ENCODE data around the gene LRRC53.

LRRC53 gene

DNA sequence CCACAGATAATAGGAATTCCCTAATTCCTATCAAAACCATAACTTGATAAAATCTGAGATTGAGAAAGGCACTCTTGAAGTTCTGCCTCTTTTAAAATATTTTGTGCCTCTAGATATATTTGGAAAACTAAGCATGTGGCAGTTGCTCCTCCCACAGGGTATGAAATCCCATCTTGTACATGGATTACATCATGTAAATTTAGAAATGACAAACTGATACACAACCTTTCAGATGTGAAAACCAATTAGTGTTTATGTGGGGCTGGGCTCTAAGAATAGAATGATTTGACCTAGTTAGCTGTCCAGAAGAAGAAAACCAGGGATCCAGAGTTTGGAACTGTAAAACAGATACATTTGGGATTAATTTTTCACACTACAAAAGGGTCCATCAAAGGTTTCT is 15.7 kb downstream of the LRRC53 start:
- no peak for DNase-seq (ENCODE audit: low spot score)

GRCh38 chr1:74486036-74486435 is 26.4 kb downstream of the LRRC53 start:
- no peak for DNase-seq (ENCODE audit: low spot score)

GRCh38 chr1:74485622-74486021 is 26.8 kb downstream of the LRRC53 start:
- no peak for DNase-seq (ENCODE audit: low spot score)

GRCh38 chr1:74481607-74482006 is 30.8 kb downstream of the LRRC53 start:
- DNase-seq (ENCODE audit: low spot score), result no peak

- DNase-seq (ENCODE audit: low spot score), result no peak
Observed at GRCh38 chr1:74480068-74480467, 32.3 kb downstream of the LRRC53 start.

DNA sequence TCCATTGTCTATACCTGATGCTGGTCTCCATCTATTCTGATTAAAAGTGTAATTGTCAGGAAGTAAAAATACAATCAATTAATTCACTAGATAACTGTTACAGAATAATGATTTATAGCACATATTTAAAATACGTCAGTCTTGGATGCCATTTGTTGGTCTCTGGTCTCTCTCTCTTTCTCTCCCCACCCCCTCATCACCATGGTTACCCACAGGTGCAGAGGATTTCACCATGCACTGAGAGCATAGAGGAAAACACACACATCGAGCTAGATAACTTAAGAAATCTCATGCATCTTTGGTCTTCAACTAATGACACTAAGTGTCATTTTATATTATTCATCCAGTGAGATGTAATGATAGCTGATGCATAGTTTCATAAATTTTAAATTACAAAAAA is 33.4 kb downstream of the LRRC53 start:
- DNase-seq (ENCODE audit: low spot score), result no peak

DNA sequence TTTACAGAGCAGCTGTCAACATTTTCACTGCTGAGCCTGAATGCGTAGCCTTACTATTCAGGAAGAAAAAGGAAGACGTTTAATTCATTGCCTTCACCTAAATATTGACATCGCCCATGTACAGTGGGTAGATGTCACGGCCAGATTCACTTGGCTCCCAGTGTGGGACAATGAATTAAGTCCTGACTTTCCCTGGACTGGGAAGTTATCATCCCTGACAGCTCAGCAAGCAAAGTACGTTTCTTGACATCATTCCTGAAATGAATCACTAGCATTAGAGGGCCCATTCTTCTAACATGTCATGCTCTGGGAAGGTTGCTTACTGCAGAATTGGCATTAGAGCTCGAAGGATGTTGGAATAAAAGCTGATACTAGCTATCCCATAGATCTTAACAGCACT is 37.8 kb downstream of the LRRC53 start:
- DNase-seq (ENCODE audit: low spot score), result no peak

DNA sequence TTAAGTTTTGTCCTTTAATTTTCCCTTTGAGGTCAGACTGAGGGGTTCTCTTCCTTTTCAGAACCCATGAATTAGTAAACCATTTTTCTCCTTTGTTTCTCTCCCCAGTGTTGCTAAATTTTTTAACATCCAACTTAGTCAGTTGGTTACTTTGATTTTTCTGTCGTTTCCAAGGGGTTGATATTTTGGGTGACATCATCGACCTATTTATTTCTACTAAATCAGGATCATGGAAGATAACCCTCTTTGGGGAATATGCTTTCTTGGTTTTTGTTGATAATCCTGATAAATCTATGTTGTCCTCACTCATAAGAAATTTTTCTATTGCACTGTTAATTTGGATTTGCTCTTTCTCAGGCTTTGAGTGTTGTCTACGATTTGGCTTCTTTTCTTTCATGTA is 40.9 kb downstream of the LRRC53 start:
- DNase-seq (ENCODE audit: low spot score), result no peak

DNA sequence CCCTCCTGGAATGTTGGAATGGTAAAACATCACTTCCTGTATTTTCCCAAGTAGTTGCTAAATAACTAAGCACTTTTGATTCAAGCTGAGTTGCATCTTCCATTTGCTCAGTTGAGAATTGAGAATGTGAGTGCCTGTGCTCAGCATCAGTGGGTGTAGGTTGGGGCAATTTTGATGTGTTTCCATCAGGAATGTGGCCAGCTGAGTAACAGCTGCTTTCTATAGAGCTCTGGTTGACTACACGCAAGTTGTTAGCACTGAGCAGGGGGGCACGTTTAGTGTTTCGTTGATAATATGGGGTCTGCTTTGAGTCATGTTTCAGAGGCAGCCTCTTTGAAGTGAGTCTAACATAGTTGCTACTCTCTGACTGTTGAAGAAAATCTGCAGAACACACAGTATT is 41.5 kb downstream of the LRRC53 start:
- DNase-seq (ENCODE audit: low spot score), result no peak

DNA sequence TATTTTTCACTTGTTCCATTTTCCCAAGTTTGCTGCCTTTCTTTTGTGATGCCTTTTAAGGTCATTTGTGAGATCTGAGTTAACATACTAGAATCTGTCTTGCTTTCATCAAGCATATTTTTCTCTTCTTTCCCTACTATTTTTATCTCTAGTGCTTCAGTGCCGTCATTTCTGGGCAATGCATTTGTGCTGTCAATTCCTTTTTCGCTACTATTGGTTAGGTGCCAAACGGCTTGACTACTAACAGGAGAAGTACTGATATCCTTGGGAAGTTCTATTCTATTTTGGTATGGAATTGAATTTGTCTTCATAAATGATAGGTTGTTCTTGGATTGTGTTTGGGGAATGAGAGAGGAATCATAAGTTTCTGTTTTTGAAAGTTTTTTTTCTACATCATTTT is 42.2 kb downstream of the LRRC53 start:
- DNase-seq (ENCODE audit: low spot score), result no peak

DNA sequence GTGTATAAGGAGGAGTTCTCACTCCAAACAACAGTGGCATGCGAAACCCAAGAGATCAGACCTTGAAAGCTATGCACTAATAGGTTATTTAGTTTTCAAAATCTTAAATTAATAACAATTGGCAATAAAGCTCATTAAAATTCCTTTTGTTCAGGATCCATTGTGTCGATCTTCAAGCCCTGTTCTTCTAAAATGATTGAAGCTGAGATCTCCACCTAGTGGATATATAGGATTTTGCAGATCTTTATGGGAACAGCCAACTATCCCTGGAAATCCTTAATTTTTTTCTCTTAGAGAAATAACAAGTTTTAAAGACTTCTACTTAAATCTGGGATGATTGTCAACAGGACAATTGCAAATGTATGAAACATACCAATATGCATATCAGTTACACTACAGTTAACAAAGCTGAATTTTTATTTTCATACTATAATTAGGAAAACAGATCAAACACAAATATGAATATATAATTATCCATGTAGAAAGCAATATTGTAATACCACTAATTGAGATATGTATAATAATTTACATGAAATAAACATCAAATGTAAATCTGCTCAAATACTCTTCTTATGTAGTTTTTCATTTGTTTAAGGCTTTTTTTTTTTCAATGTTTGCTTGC is 43.3 kb downstream of the LRRC53 start:
- no peak for DNase-seq (ENCODE audit: low spot score)

DNA sequence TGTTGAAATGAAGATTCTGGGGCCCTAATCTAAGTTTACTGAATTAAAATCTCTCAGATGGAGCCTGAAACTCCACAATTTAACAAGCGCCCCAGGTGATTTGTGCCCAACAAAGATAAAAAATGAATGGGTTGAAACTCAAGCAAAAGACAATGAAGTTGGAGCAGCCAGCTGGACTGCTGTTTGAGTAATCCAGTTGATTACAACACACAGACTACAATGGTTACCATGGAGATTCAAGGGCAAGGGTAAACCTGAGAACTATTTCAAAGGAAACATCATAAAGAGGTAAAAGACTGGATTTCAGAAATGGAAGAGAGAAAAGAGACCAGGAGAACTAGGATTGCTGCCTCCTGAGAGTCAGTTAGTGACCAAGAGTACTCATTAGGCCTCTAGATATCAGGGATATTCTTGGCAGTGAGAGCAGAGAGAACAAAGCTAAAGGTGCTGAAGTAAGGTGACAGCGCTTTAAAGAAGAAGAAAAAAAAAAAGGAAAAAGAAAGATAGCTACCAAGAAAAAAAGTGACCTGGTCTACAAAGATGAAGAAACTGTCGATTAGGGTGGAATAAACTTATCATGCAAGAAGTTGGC is 44.5 kb downstream of the LRRC53 start:
- no peak for DNase-seq (ENCODE audit: low spot score)

GRCh38 chr1:74465193-74465681 is 47.2 kb downstream of the LRRC53 start:
- DNase-seq (ENCODE audit: low spot score), result no peak

- no peak for DNase-seq (ENCODE audit: low spot score)
Observed at GRCh38 chr1:74464037-74464436, 48.4 kb downstream of the LRRC53 start.

DNA sequence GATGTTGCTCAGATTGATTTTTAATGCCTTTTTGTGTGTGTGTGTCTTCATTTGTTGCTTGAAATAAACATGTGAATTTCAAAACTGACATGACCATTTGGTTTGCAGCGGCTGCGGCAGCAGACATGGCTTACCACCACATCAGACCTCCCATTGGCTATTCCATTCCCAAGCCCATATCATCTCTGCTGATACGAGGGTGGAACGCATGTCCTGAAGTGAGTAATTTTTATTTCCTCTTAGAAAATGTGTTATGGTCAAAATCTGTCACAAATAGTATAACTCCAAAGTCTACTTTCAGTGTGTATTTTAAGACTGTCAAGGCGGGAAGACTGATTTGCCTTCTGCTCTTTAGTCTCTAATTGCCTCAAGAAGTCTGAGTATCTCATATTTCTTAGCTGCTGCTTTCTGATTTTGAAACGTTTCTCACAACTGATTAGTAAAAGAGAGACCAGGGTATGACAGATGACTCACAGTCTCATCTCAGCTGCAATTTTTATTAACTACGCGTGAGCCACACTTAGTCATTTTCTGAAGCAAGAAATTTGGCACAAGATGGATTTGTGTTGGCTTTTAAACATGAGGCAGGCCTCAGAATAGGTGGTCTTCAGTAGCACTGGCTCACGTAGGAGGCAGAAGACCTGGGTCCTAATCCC is 49.0 kb downstream of the LRRC53 start:
- DNase-seq (ENCODE audit: low spot score), result no peak

DNA sequence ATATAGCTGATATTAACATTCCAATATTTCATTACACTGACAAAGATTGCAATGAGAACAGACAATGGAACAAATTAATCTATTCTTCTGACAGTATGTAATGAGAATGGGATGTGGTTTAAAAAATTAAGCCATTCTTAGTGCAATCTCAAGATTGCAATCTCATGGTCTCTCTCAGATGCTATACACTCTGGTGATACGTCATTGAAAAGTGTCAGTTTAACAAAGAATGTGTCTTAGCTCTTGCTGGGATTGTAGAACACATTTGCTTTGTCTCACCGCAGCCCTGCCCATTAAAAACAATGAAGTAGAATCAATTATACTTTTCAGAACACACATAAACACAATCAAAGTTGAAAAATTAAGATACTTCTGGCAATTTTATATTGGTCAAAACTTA is 55.2 kb downstream of the LRRC53 start:
- DNase-seq (ENCODE audit: low spot score), result no peak

DNA sequence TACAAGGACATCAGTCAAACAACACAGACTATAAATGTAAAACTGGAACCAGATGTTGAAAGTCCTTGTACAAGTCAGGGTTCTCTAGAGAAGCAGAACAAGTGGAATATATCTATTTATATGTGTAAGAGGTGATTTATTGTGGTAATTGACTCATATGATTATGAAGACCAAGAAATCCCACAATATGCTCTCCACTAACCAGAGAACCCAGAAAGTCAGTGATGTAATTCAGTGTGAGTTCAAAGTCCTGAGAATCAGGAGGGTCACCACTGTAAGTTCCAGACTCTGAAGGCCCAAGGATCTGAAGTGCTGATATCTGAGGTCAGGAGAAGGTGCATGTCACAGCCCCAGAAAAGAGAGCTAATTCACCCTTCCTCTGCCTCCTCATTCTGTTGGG is 57.0 kb downstream of the LRRC53 start:
- DNase-seq (ENCODE audit: low spot score), result no peak

DNA sequence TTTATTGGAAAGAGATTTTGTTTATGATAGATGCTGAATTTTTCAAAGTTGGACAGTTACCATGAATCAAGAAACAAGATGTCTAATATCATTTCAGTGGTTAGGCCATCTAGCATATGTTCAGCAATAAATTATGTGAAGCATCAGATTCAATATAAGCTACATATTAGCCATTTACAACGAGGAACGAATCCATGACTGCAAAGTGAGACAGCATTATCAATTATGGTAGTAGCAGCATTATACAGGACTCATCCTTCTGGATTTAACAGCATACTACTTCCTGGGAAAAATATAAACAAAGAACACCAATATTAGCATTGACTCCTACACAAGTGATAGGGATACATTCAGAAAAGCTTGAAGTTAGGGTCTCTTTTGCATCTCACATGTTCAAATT is 59.1 kb downstream of the LRRC53 start:
- no peak for DNase-seq (ENCODE audit: low spot score)

DNA sequence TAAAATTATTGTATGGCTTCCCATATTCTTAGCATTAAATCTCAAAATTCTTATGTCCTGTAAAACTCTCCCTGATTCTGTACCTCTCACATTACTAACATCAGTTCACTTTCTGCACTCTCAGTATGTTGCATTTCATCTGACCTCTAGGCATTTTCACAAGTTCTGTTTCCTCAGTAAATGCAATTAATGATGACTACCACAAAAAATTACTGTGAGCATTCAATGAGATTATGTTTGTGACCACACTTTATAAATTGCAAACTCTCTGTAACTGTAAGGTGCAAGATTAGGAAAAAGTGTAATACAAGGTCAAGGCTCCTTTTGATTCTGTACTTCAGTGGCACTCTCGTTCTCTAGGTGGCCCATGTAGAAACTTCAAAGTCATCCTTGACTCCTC is 60.4 kb downstream of the LRRC53 start:
- DNase-seq (ENCODE audit: low spot score), result no peak

- DNase-seq (ENCODE audit: low spot score), result no peak
Observed at GRCh38 chr1:74437035-74437434, 75.4 kb downstream of the LRRC53 start.

DNA sequence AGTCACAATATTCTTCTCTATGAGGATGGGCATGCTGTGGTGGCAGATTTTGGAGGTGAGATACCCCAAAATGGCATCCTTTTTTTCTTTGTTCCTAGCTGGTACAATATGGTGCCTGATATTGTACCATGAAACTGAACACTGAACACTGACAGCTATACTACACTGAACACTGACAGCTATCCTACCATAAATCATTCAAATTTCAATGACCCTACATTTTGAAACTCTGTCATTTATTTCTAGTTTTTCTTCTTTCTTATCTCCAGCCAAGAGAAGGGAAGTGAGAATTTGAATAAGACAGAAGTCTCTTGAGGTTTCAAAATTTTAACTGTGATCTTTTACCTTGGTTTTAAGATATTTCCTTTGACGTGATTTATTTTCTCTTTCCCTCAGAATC is 76.3 kb downstream of the LRRC53 start:
- DNase-seq (ENCODE audit: low spot score), result no peak

DNA sequence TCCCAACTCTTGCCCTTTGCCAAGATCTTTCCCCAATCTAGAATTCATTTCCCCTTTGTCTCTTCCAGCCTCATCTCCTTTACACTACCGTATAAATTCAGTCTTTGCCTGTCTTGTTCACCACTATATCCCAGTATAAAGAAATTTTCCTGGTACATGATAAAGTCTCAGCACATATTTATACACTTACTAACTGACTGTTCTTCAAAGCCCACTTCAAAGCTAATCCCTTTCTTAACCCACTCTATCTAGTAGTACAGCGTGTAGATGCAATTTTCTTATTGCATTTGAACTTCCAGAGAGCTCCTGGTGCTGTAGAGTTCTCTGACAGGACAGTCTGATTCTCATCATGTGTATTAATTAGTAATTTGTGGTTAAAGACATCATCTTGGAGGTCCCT is 78.1 kb downstream of the LRRC53 start:
- no peak for DNase-seq (ENCODE audit: low spot score)

DNA sequence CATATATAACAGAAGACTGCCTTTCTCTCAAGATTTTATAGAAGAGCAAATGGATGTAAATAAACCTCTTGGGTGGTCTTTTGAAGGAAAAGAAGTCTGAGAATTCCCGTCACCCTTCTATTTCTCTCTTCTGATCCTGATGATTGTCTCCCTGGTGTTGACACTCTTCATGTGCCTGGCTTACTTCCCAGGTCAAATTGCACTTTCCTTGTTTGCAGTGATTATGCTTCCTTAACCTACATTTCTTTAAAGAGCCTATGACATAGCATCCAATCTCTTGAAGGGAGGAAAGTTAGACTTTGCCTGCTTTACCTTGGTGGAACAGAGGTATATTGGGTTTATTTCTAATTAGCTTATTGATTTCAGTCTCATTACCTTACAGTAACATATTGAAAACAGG is 80.1 kb downstream of the LRRC53 start:
- no peak for DNase-seq (ENCODE audit: low spot score)

DNA sequence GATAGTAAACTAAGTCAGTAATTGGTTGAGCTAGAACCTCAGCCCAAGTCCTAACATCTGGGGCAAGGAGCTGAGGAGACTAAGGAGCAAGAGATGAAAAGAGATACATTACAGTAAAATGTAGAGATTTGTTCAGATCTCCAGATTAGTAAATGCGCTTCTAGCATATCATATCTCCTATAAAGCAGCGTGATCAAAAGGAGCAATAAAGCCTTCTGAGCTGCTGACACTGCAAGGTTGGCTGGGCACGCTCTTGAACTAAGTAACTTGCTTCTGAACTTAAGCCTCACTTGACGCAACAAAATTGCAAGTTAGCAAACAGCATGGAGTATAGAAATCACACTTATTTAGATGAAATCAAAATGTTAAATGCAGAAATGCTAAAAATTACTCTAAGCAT is 80.9 kb downstream of the LRRC53 start:
- no peak for DNase-seq (ENCODE audit: low spot score)
